Lower leg skin (tissue), 3 donors: ENCODE results near the gene MZB1.

ENCODE experiments used
- CTCF ChIP-seq, 3 donors: fragments of 450-650 bp; IDR thresholded peaks; one replicate each; pipeline ENCODE4 v1.5.1; 2016; ENCODE audit warnings: antibody characterized with exemption in 3 of 3, mild to moderate bottlenecking in 3 of 3, moderate library complexity in 2 of 3
- POLR2A ChIP-seq, 2 donors: fragments of 450-650 bp; IDR thresholded peaks; one replicate each; pipeline ENCODE4 v1.6.1; 2016 to 2017; ENCODE audit warnings: antibody characterized with exemption in 2 of 2, mild to moderate bottlenecking in 1 of 2, moderate library complexity in 1 of 2

GRCh38 chr5:139415221-139415861 lies 25.6 kb upstream of the MZB1 start:
- TF ChIP-seq CTCF (IDR thresholded peaks at IDR 0.05) (no peak), POLR2A (IDR thresholded peaks at IDR 0.05) (no peak)
